ENCODE results near the gene NHLRC2. TPM values are rescaled to one million over a fixed set of nuclear protein-coding genes. Genes with fewer than 3 reads are reported as not detected.

The NHLRC2 gene
- total RNA-seq, 4 donors from 2014 or later = 18.3 to 140 (median 45.8) TPM

DNA sequence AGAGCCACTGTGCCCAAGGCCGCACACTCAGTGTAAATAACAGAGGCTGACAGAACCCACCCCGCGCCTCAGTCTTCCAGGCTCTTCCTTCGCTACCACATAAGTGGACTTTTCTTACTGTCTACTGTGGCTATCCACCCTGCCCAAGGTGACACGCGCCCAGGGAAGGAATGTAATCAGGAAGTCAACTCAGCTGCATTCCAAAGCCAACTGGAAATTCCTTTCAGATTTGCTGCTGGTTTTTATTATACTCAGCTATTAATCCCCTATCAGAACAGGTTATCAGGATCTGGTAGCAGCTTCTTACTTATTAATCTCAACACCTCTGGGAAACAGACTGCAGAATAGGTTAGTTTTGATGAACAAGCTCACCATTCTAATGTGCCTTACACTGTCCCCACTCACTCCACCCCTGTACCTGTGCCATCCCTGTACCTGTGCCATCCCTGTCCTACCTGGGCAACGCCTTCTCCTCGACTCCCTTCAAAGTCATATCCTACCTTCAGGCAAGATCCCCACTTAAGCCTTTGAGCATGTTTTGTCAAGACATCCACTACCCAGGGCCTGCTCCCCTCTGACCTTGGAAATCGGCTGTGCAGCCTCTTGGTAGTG, 90.7 kb downstream of the NHLRC2 start:
- H3K27ac ChIP-seq = peak overlapping the region in 3 of 4 donors; percentile 25 to 56 (median 55)
- in situ Hi-C loops (cut with MboI; ENCODE audit: low pct_ligation_motif_present in 1 of 4, low pct_unique_long_range_greater_than_20kb in 1 of 4, low sequenced_read_pairs in 3 of 4) = no loop called here
- TF ChIP-seq, protein P1, sequence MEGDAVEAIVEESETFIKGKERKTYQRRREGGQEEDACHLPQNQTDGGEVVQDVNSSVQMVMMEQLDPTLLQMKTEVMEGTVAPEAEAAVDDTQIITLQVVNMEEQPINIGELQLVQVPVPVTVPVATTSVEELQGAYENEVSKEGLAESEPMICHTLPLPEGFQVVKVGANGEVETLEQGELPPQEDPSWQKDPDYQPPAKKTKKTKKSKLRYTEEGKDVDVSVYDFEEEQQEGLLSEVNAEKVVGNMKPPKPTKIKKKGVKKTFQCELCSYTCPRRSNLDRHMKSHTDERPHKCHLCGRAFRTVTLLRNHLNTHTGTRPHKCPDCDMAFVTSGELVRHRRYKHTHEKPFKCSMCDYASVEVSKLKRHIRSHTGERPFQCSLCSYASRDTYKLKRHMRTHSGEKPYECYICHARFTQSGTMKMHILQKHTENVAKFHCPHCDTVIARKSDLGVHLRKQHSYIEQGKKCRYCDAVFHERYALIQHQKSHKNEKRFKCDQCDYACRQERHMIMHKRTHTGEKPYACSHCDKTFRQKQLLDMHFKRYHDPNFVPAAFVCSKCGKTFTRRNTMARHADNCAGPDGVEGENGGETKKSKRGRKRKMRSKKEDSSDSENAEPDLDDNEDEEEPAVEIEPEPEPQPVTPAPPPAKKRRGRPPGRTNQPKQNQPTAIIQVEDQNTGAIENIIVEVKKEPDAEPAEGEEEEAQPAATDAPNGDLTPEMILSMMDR (IDR thresholded peaks at IDR 0.05) = no peak
- no peak for TF ChIP-seq POLR2AphosphoS5 (IDR thresholded peaks at IDR 0.05)
- TF ChIP-seq POLR2A (IDR thresholded peaks at IDR 0.05) = no peak
- no peak for TF ChIP-seq EP300 (IDR thresholded peaks at IDR 0.05; ENCODE audit: low read depth)

GRCh38 chr10:113945687-113946085, 91.2 kb downstream of the NHLRC2 start:
- no peaks in the 10 kb centered on the region for H3K9me3 ChIP-seq
- peak overlapping the region in 2 of 4 donors; percentile 16 to 56 for H3K27ac ChIP-seq
- no peak for DNase-seq
- TF ChIP-seq, protein P1 (IDR thresholded peaks at IDR 0.05) = no peak
- TF ChIP-seq POLR2A (IDR thresholded peaks at IDR 0.05) = no peak
- intact Hi-C loops (cut with DNase I; ENCODE audit: low total_unique reads) (no loop called here), in situ Hi-C loops (cut with MboI; ENCODE audit: low pct_ligation_motif_present in 1 of 4, low pct_unique_long_range_greater_than_20kb in 1 of 4, low sequenced_read_pairs in 3 of 4) (no loop called here)
- no peak overlapping the region for H3K4me3 ChIP-seq
- no peaks in the 10 kb centered on the region for H3K36me3 ChIP-seq
- H3K4me1 ChIP-seq = peaks cover 0 to 24% (median 14%) of the 10 kb centered on the region in 4 donors
- no peaks in the 10 kb centered on the region for H3K27me3 ChIP-seq
- 80% methylated on average over 4 of the region's 4 CpGs; no CpG with 5 or more reads in 1 of the 2 donors for WGBS, 2 donors (ENCODE audit: low coverage in 1 of 2)

More for the DNA sequence above, 90.7 kb downstream of the NHLRC2 start:
- no peaks in the 10 kb centered on the region for H3K9me3 ChIP-seq
- intact Hi-C loops (cut with DNase I; ENCODE audit: low total_unique reads) = no loop called here
- no peaks in the 10 kb centered on the region for H3K27me3 ChIP-seq
- peaks cover 0 to 24% (median 14%) of the 10 kb centered on the region in 4 donors for H3K4me1 ChIP-seq
- peak; percentile 67 for DNase-seq
- H3K36me3 ChIP-seq = no peaks in the 10 kb centered on the region
- WGBS, 2 donors (ENCODE audit: low coverage in 1 of 2) = 54 to 75% methylated on average over 3 to 9 of the region's 9 CpGs
- no peak overlapping the region for H3K4me3 ChIP-seq

GRCh38 chr10:113947184-113948041, 93.0 kb downstream of the NHLRC2 start:
- Histone ChIP-seq H3K4me3 (no peak overlapping the region), H3K27me3 (no peaks in the 10 kb centered on the region), H3K9me3 (no peaks in the 10 kb centered on the region), H3K4me1 (peaks cover 0 to 24% (median 14%) of the 10 kb centered on the region in 4 donors), H3K36me3 (no peaks in the 10 kb centered on the region), H3K27ac (peak overlapping the region; percentile 37 to 67 (median 52))
- intact Hi-C loops (cut with DNase I; ENCODE audit: low total_unique reads) (no loop called here), in situ Hi-C loops (cut with MboI; ENCODE audit: low pct_ligation_motif_present in 1 of 4, low pct_unique_long_range_greater_than_20kb in 1 of 4, low sequenced_read_pairs in 3 of 4) (no loop called here)
- WGBS, 2 donors (ENCODE audit: low coverage in 1 of 2) = 53 to 61% methylated on average over 4 to 11 of the region's 12 CpGs
- TF ChIP-seq, protein P1 (IDR thresholded peaks at IDR 0.05) = no peak
- TF ChIP-seq EP300 (IDR thresholded peaks at IDR 0.05; ENCODE audit: low read depth) (no peak), POLR2AphosphoS5 (IDR thresholded peaks at IDR 0.05) (no peak), POLR2A (IDR thresholded peaks at IDR 0.05) (no peak)
- DNase-seq = peak; percentile 42

GRCh38 chr10:113948048-113948447, 93.6 kb downstream of the NHLRC2 start:
- intact Hi-C loops (cut with DNase I; ENCODE audit: low total_unique reads) = no loop called here
- H3K36me3 ChIP-seq = no peaks in the 10 kb centered on the region
- no peak for TF ChIP-seq EP300 (IDR thresholded peaks at IDR 0.05; ENCODE audit: low read depth)
- no peak overlapping the region for H3K4me3 ChIP-seq
- peak overlapping the region in 3 of 4 donors; percentile 40 to 67 (median 64) for H3K27ac ChIP-seq
- no peaks in the 10 kb centered on the region for H3K9me3 ChIP-seq
- H3K4me1 ChIP-seq = peaks cover 0 to 24% (median 14%) of the 10 kb centered on the region in 4 donors
- DNase-seq = no peak
- no peaks in the 10 kb centered on the region for H3K27me3 ChIP-seq
- WGBS, 2 donors (ENCODE audit: low coverage in 1 of 2) = 74 to 76% methylated on average over 4 of the region's 4 CpGs
- in situ Hi-C loops (cut with MboI; ENCODE audit: low pct_ligation_motif_present in 1 of 4, low pct_unique_long_range_greater_than_20kb in 1 of 4, low sequenced_read_pairs in 3 of 4) = no loop called here

Measured in transverse colon (tissue), 4 donors.